Measurements from ENCODE around the gene ASPM.

GRCh38 chr1:197073978-197074377 is 72.5 kb downstream of the ASPM start:
- TF ChIP-seq CTCF (IDR thresholded peaks at IDR 0.05) (no peak), POLR2A (IDR thresholded peaks at IDR 0.05) (no peak), POLR2AphosphoS5 (IDR thresholded peaks at IDR 0.05) (no peak), EP300 (IDR thresholded peaks at IDR 0.05) (no peak)
